Sigmoid colon (tissue), 7 donors: ENCODE results near the gene SND1. TPM values are rescaled to one million over a fixed set of nuclear protein-coding genes. Genes with fewer than 3 reads are reported as not detected.

Source experiments
- DNase-seq: peaks from one replicate; pipeline ENCODE4 v3.0.0-alpha.2; 2019
- H3K27ac ChIP-seq, 4 donors: fragments of 200-600 bp; sonication (generic); one replicate each; pipeline ENCODE4 v1.5.1; 2016 to 2019; ENCODE audit warnings: mild to moderate bottlenecking in 1 of 4
- H3K27me3 ChIP-seq, 3 donors: fragments of 200-600 bp; sonication (generic); one replicate each; pipeline ENCODE4 v1.5.1; 2019; ENCODE audit warnings: mild to moderate bottlenecking in 1 of 3
- H3K36me3 ChIP-seq, 4 donors: fragments of 200-600 bp; sonication (generic); one replicate each; pipeline ENCODE4 v1.5.1; 2016 to 2019
- H3K4me1 ChIP-seq, 4 donors: fragments of 200-600 bp; sonication (generic); one replicate each; pipeline ENCODE4 v1.5.1; 2017 to 2019
- H3K4me3 ChIP-seq, 4 donors: fragments of 200-600 bp; sonication (generic); one replicate each; pipeline ENCODE4 v1.5.1; 2017 to 2019; ENCODE audit warnings: mild to moderate bottlenecking in 2 of 4, moderate library complexity in 1 of 4
- H3K9me3 ChIP-seq, 4 donors: fragments of 200-600 bp in 3 of 4; sonication (generic) in 3 of 4; one replicate each; pipeline versions ENCODE4 v1.5.1 to v1.6.1; 2013 to 2019
- CTCF ChIP-seq, 4 experiments: fragments of 450-650 bp in 3 of 4; fragments of 200-600 bp in 1 of 4; IDR thresholded peaks; one replicate each; pipeline ENCODE4 v1.5.1; 2016 to 2019; ENCODE audit warnings: antibody characterized with exemption in 4 of 4, mild to moderate bottlenecking in 3 of 4, moderate library complexity in 2 of 4
- EP300 ChIP-seq, 4 donors: sonication (generic); formaldehyde crosslinking; IDR thresholded peaks; one replicate each; pipeline ENCODE4 v1.6.1; 2017; ENCODE audit warnings: antibody characterized with exemption in 4 of 4
- POLR2A ChIP-seq, 2 donors: fragments of 450-650 bp; IDR thresholded peaks; one replicate each; pipeline ENCODE4 v1.6.1; 2016; ENCODE audit warnings: antibody characterized with exemption in 2 of 2, mild to moderate bottlenecking in 2 of 2, moderate library complexity in 2 of 2
- POLR2AphosphoS5 ChIP-seq, 4 donors: sonication (generic); formaldehyde crosslinking; IDR thresholded peaks; one replicate each; pipeline ENCODE4 v1.6.1; 2017; ENCODE audit warnings: antibody characterized with exemption in 4 of 4
- WGBS, 2 donors: extraction: QIAGEN DNeasy Blood & Tissue Kit; methylation state at CpG; one replicate each; pipeline ENCODE4 v1.1.7; 2013; 5-methylcytosine and 5-hydroxymethylcytosine counted together
- intact Hi-C: fragments of 100-400 bp; cut with DNase I; formaldehyde crosslinking; loops from one replicate; pipeline ENCODE4 v1.15.1; 2023
- polyA plus RNA-seq, 3 donors: library from polyadenylated mRNA; stranded (reverse); fragments of 200-250 nt; gene quantifications; one replicate each; pipeline ENCODE4 v1.2.3, GENCODE V29; 2013
- total RNA-seq, 4 donors: library from RNA; depleted of rRNA; stranded (reverse); fragments of >200 nt; gene quantifications; one replicate each; pipeline ENCODE4 v1.1.0, GENCODE V29; 2016
- donor health status: healthy with polysubstance abuse.
- donor health status: Bipolar disorder and iron deficiency.
- donor health status: healthy.

The SND1 gene
- total and polyA plus RNA-seq, 7 donors: 30.6 to 93.4 (median 71.3) TPM

DNA sequence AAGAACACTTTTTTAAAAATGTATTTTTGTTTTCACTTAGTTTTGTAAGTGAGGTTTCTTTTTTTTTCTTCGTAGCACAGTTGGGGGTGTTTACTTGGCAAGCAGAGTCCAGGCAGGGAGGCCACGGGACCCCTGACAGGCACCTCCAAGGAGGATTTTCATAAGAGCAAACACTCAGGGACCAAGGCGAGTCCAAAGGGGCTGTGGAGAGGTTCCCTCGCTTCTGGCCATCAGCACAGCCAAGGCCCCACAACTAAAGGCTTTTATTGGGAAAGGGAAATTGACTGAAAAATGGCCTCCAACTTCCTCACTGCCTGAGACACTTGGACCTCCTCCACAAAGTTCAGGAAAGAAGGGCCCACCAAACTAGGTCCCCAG is 205.5 kb downstream of the SND1 start:
- Histone ChIP-seq H3K27me3 (no peaks in the 10 kb centered on the region), H3K4me1 (peaks cover 0 to 23% (median 14%) of the 10 kb centered on the region in 4 donors), H3K27ac (no peak overlapping the region), H3K9me3 (no peaks in the 10 kb centered on the region), H3K36me3 (no peaks in the 10 kb centered on the region), H3K4me3 (no peak overlapping the region)
- TF ChIP-seq EP300 (IDR thresholded peaks at IDR 0.05): no peak
- TF ChIP-seq POLR2AphosphoS5 (IDR thresholded peaks at IDR 0.05): no peak
- TF ChIP-seq CTCF (IDR thresholded peaks at IDR 0.05): no peak
- TF ChIP-seq POLR2A (IDR thresholded peaks at IDR 0.05): no peak
- intact Hi-C loops: no loop called here
- 97 to 100% methylated on average over 4 of the region's 4 CpGs for WGBS, 2 donors
- DNase-seq: no peak

DNA sequence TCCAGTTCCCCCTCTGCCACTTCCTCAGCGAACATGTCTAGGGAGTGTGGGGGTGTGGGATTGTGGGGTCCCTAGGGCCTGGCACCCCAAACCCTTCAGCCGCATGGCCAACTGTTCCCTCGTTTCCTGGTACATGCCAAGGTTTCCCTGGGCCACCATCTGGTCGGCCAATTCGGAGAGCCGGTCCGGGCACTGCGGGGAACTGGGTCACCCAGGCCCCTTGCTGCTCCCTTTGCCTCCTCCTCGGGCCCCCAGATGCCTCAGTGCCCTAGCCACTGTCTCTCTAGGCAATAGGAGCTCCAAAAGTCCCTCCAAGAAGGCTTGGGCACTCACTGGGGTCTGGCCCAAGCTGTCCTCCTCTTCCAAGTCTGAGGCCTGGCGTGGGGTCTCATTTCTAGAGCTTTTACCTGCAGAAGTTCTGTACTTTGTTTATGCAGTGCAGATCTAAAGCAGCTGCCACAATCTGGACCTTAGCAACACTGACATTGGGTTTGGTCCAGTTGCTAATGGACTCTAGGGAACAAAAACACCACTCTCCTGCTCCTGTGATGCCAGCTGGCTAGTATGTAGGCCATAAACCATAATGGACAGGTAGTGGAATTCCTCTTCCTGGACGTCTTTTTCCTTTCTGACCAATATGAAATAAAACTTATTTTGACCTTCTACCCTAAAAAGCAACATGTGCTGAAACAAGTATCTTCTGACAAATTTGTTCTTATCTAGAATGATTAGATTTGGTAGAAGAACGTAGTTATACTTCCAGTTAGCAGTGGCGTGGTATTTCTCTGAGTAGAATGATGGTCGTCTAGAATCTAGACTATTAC is 206.3 kb downstream of the SND1 start:
- no peak for TF ChIP-seq CTCF (IDR thresholded peaks at IDR 0.05)
- no peak for TF ChIP-seq POLR2A (IDR thresholded peaks at IDR 0.05)
- peak in 1 of 4 donors; percentile 17 for TF ChIP-seq EP300 (IDR thresholded peaks at IDR 0.05)
- peak; percentile 43 to 77 (median 65) for TF ChIP-seq POLR2AphosphoS5 (IDR thresholded peaks at IDR 0.05)
- Histone ChIP-seq H3K4me1 (peaks cover 0 to 23% (median 14%) of the 10 kb centered on the region in 4 donors), H3K27me3 (no peaks in the 10 kb centered on the region), H3K36me3 (no peaks in the 10 kb centered on the region), H3K27ac (peak overlapping the region in 3 of 4 donors; percentile 29 to 57 (median 49)), H3K4me3 (no peak overlapping the region), H3K9me3 (no peaks in the 10 kb centered on the region)
- intact Hi-C loops: no loop called here
- 94 to 96% methylated on average over 14 of the region's 14 CpGs for WGBS, 2 donors
- DNase-seq: peak; percentile 78

DNA sequence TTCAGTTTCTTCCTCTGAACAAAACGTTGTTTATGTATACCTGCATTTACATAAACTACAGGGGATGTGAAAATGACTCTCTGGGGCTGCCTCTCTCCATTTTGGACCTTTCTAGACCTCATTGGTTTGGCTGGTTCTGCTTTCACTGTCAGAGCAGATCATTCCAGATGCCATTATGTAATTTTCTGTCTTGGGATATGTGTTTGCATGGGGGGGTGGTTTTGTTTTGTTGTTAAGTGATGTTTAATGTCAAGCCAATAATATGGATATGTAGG is 206.9 kb downstream of the SND1 start:
- TF ChIP-seq POLR2A (IDR thresholded peaks at IDR 0.05): no peak
- no peak for TF ChIP-seq CTCF (IDR thresholded peaks at IDR 0.05)
- TF ChIP-seq POLR2AphosphoS5 (IDR thresholded peaks at IDR 0.05): no peak
- no peak for TF ChIP-seq EP300 (IDR thresholded peaks at IDR 0.05)
- H3K4me1 ChIP-seq: peaks cover 0 to 23% (median 14%) of the 10 kb centered on the region in 4 donors
- WGBS, 2 donors: 74 to 82% methylated on average over 1 of the region's 1 CpG
- no peak overlapping the region for H3K4me3 ChIP-seq
- H3K36me3 ChIP-seq: no peaks in the 10 kb centered on the region
- H3K27ac ChIP-seq: peak overlapping the region in 2 of 4 donors; percentile 49 to 57
- H3K9me3 ChIP-seq: no peaks in the 10 kb centered on the region
- intact Hi-C loops: no loop called here
- DNase-seq: no peak
- H3K27me3 ChIP-seq: no peaks in the 10 kb centered on the region

GRCh38 chr7:127859330-127859729 is 207.3 kb downstream of the SND1 start:
- 0 to 31% methylated on average over 1 of the region's 1 CpG for WGBS, 2 donors
- TF ChIP-seq POLR2A (IDR thresholded peaks at IDR 0.05) (no peak), EP300 (IDR thresholded peaks at IDR 0.05) (no peak), CTCF (IDR thresholded peaks at IDR 0.05) (no peak), POLR2AphosphoS5 (IDR thresholded peaks at IDR 0.05) (no peak)
- no peaks in the 10 kb centered on the region for H3K27me3 ChIP-seq
- intact Hi-C loops: no loop called here
- no peak for DNase-seq
- H3K4me3 ChIP-seq: no peak overlapping the region
- peak overlapping the region in 2 of 4 donors; percentile 49 to 57 for H3K27ac ChIP-seq
- no peaks in the 10 kb centered on the region for H3K36me3 ChIP-seq
- peaks cover 0 to 23% (median 14%) of the 10 kb centered on the region in 4 donors for H3K4me1 ChIP-seq
- no peaks in the 10 kb centered on the region for H3K9me3 ChIP-seq
